HG03097 (cell line): ENCODE data around the gene PAQR6.
A peak's percentile ranks its signal among the peaks of the same experiment; 100 is the strongest.
"Not testable (repeated sequence)": the region's sequence is repeated elsewhere in the genome, so short reads cannot be mapped to it uniquely, and the experiment has no call there.

Experiments used
- ATAC-seq: cut with Tn5 transposase; IDR thresholded peaks from one replicate; pipeline ENCODE4 v1.9.1; 2021; ENCODE audit not compliant: unreplicated experiment, low FRiP score

Gene PAQR6

GRCh38 chr1:156233426-156234127 lies 14.3 kb downstream of the PAQR6 start:
- no peak for ATAC-seq

GRCh38 chr1:156232201-156232894 lies 15.5 kb downstream of the PAQR6 start:
- no peak for ATAC-seq

GRCh38 chr1:156230473-156230837 lies 17.4 kb downstream of the PAQR6 start:
- ATAC-seq, result no peak

- no peak for ATAC-seq
Observed at GRCh38 chr1:156229809-156230472, 17.9 kb downstream of the PAQR6 start.

GRCh38 chr1:156228501-156228900 lies 19.4 kb downstream of the PAQR6 start:
- ATAC-seq, result no peak

GRCh38 chr1:156226782-156227181 lies 21.1 kb downstream of the PAQR6 start:
- no peak for ATAC-seq

- peak; percentile 59 for ATAC-seq
Observed at GRCh38 chr1:156226116-156226538, 21.7 kb downstream of the PAQR6 start.

- no peak for ATAC-seq
Observed at GRCh38 chr1:156225677-156226014, 22.2 kb downstream of the PAQR6 start.

GRCh38 chr1:156221986-156222692 lies 25.7 kb downstream of the PAQR6 start:
- no peak for ATAC-seq

GRCh38 chr1:156220226-156220625 lies 27.6 kb downstream of the PAQR6 start:
- ATAC-seq, result no peak

- ATAC-seq, result no peak
Observed at GRCh38 chr1:156217871-156218270, 30.0 kb downstream of the PAQR6 start.

GRCh38 chr1:156216361-156217086 lies 31.3 kb downstream of the PAQR6 start:
- ATAC-seq, result not testable (repeated sequence)

GRCh38 chr1:156214024-156214748 lies 33.7 kb downstream of the PAQR6 start:
- ATAC-seq, result no peak

- ATAC-seq, result no peak
Observed at GRCh38 chr1:156213644-156213966, 34.3 kb downstream of the PAQR6 start.

GRCh38 chr1:156212833-156213643 lies 34.8 kb downstream of the PAQR6 start, which contains the start of gene PMF1:
PMF1 (plus strand) TSS chr1:156213007; CDS start chr1:156213016, 9 bp downstream.
- ATAC-seq, result peak; percentile 75

- ATAC-seq, result no peak
Observed at GRCh38 chr1:156212130-156212529, 35.7 kb downstream of the PAQR6 start.

- ATAC-seq, result no peak
Observed at GRCh38 chr1:156211243-156211642, 36.6 kb downstream of the PAQR6 start.

- no peak for ATAC-seq
Observed at GRCh38 chr1:156204686-156205085, 43.2 kb downstream of the PAQR6 start.

GRCh38 chr1:156203331-156203730 lies 44.5 kb downstream of the PAQR6 start:
- no peak for ATAC-seq
